NOMO-1 treated with dmso at 0.1 percent for 144 hours (cell line): ENCODE measurements around the gene PARVA.

Experiments
- DNase-seq: peaks from one replicate; lab custom pipeline; 2025; ENCODE audit not compliant: unreplicated experiment; lab: John Stamatoyannopoulos, UW

Gene PARVA

DNA sequence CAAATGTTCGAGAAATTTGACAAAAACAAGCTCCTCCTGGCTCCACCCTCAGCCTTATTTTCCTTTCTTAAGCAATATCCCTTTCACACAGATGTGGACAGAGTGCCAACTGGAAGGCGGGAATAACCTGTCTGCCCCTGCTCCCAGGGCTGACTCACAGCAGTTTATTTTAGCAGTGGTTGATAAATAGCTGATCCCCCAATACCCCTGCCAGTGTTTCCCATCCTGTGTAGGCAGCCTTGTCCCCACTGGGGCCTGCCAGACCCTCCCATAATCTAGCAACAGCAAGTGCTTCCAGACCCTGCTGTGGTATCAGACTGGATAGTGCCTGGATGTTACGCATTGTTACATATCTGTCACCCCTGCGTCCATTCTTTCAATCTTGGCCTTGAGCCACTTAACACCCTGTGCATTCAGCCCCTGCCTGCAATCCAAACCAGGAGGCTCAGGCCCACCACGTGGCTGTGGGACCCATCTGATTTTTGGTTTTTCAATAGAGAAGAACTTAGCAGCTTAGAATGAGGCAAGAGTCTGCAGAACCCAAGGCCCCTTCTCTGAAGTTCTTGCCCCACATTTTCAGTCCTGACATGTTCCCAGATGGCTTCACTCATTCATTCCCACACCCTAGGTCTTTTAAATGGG lies 53.7 kb downstream of the PARVA start:
- no peak for DNase-seq

DNA sequence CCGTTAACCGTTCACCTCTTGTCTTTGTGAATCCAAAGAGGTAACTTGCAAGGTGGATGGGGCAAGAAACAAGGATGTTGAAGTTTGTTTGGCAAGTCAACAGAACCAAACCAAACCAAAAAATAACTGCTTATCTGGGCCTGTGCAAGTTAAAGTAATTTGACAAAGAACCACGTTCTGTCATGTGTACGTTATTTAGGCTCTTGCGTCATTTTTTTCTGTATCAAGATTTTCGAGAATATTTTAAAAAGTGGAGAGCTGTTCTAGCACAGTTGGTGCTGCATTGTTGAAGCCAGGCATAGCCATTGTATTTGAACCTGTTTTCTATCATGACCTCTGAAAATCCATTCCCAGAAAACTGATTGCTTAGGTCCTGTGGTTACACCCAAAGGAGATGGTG lies 55.1 kb downstream of the PARVA start:
- no peak for DNase-seq

DNA sequence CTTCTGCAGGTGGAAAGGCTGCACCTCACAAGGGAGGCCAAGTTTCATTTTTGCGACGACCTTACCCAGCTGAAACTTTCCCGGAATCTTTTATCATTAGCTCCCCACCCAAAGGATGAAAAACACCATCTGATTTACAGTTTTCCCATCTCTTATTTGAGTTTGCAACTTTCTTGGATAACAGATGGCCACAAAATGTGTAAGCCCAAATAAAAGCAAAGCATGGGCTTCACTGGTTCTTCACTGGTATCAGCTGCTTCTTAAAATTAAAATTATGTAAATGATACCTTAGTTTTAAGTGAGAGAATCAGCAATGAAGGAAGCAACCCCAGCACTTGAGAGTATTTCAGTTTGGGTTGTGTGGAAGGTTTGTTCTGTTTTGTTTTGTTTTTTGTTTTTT lies 55.8 kb downstream of the PARVA start:
- DNase-seq: no peak

DNA sequence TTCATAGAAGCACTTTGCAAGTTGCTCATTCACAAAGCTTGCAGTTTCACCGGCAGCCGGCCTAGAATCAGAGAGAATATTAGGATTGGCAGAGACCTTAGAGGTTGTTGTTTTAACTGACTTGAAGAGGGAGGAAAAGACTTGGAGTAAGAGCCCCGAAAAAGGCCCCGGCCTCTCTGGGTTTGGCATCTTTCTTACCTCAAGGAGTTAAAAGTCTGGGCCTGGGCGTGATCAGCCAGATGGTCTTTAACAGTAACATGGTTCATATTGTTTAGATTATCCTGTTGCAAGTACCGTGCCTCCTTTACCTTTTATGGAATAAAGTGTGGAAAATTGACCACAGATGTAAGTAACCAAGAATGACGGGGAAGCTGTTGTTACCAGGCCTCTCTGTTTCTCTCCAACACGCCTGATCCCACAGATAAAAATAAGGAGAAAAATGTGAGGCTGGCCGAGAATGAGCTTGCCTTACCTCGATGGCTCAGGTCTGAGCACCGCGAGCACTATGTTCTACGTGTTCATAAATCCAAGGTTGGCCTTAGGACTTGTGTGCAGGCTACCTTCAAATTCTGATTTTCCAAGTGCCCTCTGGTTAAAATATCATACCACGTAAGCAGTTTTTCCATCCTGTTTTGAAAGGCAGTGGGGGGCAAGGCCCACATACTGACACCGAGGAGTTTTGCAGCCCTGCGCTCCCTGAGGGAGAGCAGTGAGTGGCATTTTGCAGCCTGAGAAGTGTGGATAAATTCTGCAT lies 56.4 kb downstream of the PARVA start:
- no peak for DNase-seq

DNA sequence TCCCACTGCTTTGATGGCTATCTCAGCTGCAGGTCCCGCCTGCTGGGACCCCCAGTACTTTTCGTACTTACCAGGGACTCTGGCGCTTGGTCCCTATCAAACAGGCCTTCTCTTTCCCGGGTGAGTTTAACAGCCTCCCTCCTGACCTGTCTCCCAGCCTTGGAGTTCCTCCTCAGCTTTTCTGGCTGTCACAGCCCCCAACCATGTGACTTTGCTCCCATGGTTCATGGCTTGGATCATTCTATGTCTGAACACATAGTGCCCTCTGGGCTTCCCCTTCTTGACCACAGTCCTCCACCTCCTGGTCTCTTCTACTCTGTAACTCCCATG lies 56.9 kb downstream of the PARVA start:
- DNase-seq: no peak

DNA sequence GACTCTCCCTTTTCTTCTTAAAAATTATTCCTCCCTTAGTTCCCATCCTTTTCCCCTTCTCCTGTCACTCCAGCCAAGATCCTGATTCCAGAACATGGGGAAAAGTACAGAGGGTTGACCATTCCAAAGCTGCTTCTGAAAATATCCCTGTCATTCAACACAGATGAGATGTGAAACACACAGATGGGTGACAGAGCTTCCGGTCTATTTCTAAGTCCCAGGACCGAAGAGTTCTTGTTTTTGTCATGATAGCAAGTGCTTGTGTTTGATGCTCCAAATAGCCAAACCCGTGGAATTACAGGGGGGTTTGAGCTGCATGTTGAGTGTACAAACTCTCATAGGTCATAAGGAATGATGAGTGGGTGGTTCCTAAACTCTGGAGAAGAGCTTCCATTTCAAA lies 57.9 kb downstream of the PARVA start:
- no peak for DNase-seq

DNA sequence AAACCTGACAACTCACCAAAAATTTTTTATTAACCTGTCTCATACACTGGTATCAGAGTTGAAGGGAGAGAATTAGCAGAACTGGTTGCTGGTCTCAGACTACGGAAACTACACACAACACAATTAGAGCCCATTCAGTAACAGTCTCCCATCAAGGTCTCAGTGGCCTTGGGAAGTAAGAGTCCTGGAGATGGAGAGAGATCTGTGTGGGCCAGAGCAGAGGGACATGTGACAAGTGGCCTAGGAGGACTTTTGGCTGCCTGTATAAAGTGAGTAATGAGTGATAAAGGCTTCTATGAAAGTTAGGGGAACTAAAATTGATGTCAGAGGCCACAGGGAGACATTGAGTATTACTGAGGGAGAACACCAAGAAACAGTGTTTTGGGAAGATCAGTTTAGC lies 58.9 kb downstream of the PARVA start:
- DNase-seq: no peak

DNA sequence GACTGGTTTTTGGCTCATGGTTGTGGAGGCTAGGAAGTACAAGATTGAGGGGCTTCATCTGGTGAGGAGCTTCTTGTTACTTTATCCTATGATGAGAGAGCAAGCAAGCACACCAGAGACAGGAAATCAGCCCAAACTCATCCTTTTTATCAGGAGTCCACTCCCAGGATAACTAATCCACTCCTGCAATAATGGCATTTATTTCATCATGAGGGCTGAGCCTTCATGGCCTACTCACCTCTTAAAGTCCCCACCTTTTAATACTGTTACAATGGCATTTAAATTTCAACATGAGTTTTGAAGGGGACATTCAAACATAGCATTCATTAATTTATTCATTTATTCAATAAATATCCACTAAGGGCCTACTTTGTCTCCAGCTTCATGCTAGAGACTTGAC lies 60.9 kb downstream of the PARVA start:
- DNase-seq: no peak

DNA sequence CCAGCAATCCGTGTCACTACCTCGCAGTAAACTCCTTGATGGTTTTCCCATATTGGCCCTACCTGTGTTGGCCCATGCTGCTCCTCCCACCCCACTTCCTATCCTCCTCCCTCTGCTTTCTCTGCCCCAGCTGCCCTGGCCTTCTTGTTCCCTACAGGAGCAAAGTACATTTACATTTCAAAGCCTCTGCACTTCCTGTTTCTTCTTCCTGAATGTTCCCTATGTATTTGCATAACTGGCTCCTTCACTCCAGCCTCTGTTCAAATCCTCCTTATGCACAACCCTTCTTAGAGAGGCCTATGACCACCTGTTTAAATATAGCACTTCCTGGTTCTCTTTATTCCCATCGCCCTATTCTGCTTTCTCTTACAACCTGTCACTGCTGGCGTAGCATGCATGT lies 62.2 kb downstream of the PARVA start:
- DNase-seq: no peak

DNA sequence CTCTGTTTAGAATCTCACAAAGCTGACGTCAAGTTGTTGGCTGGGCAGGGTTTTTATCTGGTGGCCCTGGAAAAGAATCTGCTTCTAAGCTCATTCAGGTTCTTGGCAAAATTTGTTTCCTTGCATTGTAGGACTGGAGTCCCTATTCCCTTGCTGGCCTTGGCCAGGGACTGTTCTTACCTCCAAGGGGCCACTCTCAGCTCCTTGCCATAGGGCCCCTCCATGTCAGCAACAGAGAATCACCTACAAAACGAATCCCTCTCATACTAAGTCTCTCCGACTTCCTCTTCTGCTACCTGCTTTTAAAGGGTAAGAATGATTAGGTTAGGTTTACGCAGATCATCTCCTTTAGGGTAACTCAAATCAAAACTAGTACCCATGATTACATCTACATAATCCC lies 63.2 kb downstream of the PARVA start:
- no peak for DNase-seq

DNA sequence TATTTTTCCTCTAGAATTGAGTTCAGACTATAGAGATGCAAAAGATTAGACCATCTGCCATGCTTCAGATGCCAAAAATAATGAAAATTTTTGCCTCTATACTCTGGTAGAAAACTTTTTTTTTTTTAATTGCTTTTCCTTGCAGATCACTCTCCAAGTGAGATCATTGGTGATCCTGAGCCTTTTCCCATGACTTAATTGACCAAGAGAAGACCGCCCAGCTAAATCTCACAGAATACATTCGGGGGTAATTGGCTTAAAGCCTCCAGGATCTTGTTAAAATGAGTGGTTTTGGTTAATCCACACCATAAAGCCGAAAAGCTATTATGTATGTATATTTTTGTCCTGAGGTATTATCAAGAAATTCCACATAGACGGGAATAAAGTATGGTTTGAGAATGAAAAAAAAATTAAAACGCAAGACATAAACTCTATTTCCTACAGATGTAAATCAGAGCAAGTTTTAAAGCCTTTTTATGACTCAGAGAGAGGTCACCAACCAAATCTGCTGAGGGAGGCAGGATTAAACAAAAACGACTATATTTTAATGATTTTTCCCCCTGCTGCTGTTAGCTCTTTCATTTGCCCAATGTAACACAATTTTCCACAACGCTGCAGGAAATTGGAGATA lies 64.0 kb downstream of the PARVA start:
- DNase-seq: no peak

DNA sequence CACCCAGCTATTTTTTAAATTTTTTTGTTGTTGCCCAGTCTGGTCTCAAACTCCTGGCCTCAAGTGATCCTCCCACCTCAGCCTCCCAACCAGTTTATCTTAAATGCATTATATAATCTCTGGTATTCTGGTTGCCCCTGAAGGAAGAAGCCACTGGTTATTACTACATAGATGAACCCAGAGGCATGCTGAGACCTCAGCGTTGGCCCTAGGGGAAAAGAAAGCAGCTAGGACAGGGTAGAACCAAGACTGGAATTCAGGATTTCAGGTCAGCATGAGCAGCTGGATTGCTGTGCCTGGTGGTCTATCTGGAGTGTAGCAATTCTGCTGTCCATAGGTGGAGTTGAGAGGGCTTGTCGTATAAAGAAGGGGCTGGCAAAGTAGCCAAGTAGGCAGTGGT lies 67.2 kb downstream of the PARVA start:
- no peak for DNase-seq

DNA sequence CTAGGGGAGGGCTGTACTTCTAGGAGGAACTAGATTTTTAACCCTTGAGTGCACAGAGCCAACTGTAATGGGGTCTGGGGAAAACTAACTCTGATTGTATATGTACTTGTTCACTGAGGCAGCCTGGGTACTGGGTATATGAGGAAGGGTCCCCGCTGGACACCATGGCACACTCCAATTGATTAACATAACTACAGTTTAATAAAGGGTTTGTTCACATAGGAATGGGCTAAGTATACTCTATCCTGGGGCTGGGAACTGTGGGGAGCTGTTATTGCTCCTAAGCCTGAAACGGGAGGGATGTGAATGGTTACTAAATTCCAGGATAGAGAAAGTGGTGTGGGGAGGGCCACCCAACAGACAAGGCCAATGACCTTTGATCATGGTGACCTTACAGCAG lies 67.6 kb downstream of the PARVA start:
- no peak for DNase-seq

DNA sequence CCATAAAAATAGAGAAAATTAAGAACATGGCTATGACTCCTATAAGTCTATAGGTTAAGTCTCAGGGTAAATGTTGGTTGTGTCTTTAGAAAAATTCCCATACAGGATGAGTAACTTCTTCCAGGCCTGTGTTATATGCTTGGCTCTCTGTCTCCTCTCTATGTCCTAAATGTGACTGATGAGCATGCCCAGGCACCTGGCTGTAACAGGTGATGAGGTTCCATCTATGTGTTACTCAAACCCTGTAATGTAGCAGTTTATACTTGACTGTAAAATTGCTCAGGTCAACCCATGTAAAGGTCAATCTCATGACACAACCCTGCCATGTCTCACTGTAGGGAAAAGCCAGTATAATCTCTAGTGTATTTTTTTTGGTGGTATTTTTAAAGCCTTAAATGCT lies 69.5 kb downstream of the PARVA start:
- no peak for DNase-seq

DNA sequence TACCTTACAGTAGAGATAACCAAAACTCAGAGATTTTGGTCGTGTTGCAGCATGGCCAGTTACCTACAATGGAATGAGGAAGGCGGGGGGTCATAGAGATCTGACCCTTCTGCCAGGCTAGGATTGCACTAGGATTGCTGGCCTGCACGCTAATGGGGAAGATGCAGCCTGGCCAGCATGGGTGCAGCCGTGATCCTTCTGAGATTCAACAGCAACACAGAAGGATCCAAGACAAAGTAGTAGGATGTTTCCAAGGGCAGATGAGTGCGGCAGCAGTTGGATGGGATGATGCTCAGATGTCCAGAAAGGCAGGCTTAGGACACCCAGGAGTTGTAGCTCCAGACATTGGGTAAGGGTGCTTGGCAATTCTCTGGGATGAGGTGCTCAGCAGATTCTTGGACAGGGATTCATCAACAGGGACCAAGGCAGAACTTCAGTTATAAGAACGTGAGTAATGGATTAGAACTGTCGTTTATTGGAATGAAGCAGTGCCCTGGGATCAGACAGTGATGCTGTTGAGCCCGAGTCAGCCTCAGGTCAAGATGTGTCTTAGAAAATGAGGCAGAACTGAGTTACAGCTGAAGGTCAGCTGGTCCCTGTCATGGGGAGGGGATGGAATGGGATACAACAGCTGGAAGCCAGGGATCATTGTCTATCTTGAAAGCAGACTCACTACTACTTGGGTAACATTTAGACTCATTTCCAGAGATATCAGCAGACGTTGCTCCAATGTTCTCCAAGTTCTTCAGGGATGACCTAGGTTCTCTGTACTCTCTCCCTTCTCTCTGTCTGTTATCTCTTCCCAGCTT lies 71.0 kb downstream of the PARVA start:
- DNase-seq: no peak

DNA sequence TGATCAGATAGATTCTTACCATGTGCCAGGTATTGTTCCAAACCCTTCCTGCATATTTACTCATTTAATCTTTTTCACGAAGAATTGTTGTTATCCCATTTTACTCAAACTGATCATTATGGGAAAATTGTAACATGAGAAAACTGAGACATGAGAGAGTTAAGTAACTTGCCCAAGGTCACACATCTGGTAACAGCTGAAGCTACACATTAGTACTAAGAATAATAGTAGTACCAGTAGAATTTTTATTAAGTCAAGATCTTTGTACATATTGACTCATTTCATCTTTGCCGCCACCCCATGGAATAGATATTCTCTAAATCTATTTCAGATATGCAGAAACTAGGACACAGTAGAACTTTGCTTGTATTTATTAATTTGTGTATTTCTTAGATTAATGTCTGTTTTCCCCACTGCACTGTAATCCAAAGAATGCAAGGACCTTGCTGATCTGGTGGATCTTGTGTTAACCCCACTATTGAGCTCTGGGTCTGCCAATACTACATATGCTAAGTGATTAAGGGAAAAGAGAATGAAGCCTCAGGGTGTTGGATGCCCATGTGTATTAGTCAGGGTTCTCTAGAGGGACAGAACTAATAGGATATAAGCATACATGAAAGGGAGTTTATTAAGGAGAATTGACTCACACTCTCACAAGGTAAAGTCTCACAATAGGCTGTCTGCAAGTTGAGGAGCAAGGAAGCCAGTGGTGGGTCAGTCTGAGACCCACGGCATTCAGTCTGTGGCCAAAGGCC lies 72.8 kb downstream of the PARVA start:
- DNase-seq: no peak

DNA sequence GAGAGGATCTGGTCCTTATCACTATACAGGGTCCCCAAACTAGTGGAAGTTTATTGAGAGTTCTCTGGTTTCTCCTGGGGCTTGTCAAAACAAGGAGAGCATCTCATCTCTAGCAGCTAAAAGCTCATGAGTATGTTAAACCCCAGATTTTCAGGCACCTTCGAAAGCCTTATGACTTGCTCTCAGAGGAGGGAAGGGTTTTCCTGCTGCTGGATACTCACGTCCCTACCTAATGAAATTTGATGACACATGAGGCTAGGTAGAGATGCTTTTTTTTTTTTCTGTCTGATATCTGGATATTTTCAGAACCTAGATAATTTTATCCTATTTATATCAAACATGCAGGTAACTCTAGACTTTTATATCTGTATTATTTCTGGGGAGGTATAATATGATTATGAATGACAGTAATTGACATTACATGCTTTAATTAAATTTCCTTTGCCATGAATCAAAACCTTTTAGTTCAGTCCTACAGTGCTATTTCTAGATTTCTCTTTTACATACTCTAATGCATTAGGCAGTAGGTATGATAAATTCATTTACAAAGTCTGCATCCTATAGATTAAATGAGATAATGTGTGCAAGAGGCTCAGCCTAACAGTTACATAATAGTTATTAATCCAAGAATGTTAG lies 73.9 kb downstream of the PARVA start:
- no peak for DNase-seq

DNA sequence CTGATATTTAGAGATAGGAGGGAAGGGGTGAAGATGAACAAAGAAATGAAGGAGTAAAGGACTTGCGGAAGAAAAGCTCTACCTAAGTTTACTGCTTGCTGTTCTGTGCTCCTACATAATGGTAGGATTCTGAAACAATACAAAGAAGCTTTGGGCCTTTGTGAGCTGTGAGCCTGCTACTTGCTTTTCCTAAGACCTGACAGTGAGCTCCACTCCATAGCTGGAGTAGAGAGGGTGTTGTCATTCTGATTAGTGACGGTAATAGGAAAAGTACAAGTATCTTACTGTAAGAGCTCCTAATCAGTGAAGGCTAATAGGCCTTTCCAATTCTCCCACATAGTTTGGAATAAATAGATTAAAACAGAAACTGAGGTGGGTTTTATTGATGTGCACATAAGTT lies 75.9 kb downstream of the PARVA start:
- DNase-seq: no peak

DNA sequence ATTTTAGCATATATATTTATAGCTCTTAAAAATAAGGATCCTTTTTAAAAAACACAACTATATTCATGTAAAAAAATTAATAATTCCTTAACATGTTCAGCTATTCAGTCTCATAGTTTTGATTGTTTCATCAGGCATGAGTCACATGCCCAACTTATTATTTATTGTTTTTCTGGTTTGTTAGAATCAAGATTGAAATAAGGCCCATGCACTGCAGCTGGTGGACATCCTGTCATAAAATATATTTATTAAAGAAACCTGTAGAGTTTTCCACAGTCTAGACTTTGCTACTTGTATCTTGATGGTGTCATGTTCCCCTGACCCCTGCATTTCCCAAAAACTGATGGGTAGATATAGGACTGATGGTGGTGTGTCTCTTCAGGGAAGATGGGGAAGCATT lies 77.4 kb downstream of the PARVA start:
- no peak for DNase-seq

DNA sequence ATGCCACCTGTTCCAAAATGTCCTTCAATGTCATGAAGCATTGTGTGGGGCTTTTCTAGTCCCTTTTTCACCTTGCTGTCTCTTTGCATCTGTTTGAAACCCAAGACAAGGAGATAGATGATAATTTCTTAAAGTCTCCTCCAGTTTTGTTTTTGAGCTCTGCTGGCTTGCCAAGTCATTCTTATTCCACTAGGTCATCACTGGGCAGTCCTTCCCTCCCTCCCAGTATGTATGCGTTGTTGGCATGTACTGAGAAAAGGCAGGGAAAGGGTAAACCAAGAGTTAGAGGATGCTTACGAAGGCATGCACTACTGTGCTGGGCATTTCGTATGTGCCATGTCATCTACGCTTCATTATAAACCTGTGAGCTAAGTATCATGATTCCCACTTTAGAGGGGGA lies 78.6 kb downstream of the PARVA start:
- no peak for DNase-seq
